ENCODE results near the gene ECI1.
"Not testable (repeated sequence)": the region's sequence is repeated elsewhere in the genome, so short reads cannot be mapped to it uniquely, and the experiment has no call there.

ECI1 gene

DNA sequence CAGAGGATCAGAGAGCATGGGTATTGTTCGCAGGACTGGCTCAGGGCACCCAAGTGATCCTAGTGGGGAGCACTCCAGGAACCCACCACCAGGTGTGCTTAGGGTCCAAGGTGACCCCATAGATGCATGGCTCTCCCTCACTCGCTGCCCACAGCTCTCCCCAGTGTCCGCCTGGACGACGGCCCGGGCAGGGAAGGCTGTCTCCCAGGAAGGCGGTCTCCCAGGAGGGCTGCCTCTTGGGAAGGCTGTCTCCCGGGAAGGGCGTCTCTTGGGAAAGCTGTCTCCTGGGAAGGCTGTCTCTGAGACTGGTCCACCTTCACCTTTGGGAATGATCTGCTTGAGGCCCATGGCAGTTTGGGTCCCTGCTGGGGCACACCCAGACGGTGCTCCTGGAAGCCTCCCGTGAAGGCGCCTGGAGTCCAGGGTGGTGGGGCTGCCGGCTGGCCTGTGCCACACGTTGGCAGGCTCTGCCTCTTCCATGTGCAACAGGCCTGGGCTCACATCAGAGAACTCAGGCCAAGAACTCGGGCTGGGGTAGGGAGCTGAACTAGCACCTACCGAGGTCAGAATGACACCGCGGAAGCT is 5.0 kb downstream of the ECI1 start:
- H3K4me3 ChIP-seq (ENCODE audit: low read depth in 1 of 2, low read length in 2 of 2) = no peak overlapping the region
- H3K4me1 ChIP-seq (ENCODE audit: control insufficient read depth in 1 of 2, insufficient read depth in 2 of 2, low read length in 2 of 2) = peaks cover 0 to 10% of the 10 kb centered on the region in 2 donors
- no peaks in the 10 kb centered on the region for H3K9me3 ChIP-seq (ENCODE audit: control insufficient read depth in 1 of 2, low read length in 2 of 2)
- no peaks in the 10 kb centered on the region for H3K27me3 ChIP-seq (ENCODE audit: low read depth, low read length)
- peaks cover 20 to 46% of the 10 kb centered on the region in 2 donors for H3K36me3 ChIP-seq (ENCODE audit: control insufficient read depth in 1 of 2, insufficient read depth in 2 of 2, low read length in 2 of 2)
- no peak overlapping the region for H3K27ac ChIP-seq (ENCODE audit: low read length)

GRCh38 chr16:2244926-2245795 is 6.2 kb downstream of the ECI1 start:
- Histone ChIP-seq H3K4me1 (ENCODE audit: control insufficient read depth in 1 of 2, insufficient read depth in 2 of 2, low read length in 2 of 2) (peaks cover 0 to 3% of the 10 kb centered on the region in 2 donors), H3K36me3 (ENCODE audit: control insufficient read depth in 1 of 2, insufficient read depth in 2 of 2, low read length in 2 of 2) (peaks cover 20 to 46% of the 10 kb centered on the region in 2 donors), H3K27me3 (ENCODE audit: low read depth, low read length) (no peaks in the 10 kb centered on the region), H3K4me3 (ENCODE audit: low read depth in 1 of 2, low read length in 2 of 2) (no peak overlapping the region), H3K9me3 (ENCODE audit: control insufficient read depth in 1 of 2, low read length in 2 of 2) (no peaks in the 10 kb centered on the region), H3K27ac (ENCODE audit: low read length) (no peak overlapping the region)

GRCh38 chr16:2244301-2244700 is 7.1 kb downstream of the ECI1 start:
- H3K36me3 ChIP-seq (ENCODE audit: control insufficient read depth in 1 of 2, insufficient read depth in 2 of 2, low read length in 2 of 2) = peaks cover 20 to 46% of the 10 kb centered on the region in 2 donors
- no peaks in the 10 kb centered on the region for H3K4me1 ChIP-seq (ENCODE audit: control insufficient read depth in 1 of 2, insufficient read depth in 2 of 2, low read length in 2 of 2)
- no peak overlapping the region for H3K27ac ChIP-seq (ENCODE audit: low read length)
- H3K4me3 ChIP-seq (ENCODE audit: low read depth in 1 of 2, low read length in 2 of 2) = no peak overlapping the region
- H3K9me3 ChIP-seq (ENCODE audit: control insufficient read depth in 1 of 2, low read length in 2 of 2) = no peaks in the 10 kb centered on the region
- H3K27me3 ChIP-seq (ENCODE audit: low read depth, low read length) = no peaks in the 10 kb centered on the region

DNA sequence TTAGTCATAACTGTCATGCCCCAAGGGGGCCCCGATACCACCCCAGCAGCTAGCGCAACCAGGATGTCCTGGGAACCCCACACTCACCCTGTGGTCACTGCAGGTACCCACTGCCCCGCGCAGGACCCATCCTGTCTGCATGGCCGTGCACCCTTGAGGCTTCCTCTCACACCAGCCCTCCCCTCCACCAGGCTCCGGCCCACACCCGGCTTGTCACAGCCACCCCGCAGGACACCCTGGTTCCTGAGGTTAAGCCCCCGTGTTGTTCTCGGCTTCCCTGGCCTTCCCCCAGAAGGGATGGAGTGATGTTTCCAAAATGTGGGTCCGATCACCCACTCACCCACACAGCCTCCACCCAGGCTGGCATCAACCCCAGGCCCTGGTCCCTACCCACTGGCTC is 7.6 kb downstream of the ECI1 start:
- Histone ChIP-seq H3K36me3 (ENCODE audit: control insufficient read depth in 1 of 2, insufficient read depth in 2 of 2, low read length in 2 of 2) (peaks cover 20 to 46% of the 10 kb centered on the region in 2 donors), H3K9me3 (ENCODE audit: control insufficient read depth in 1 of 2, low read length in 2 of 2) (no peaks in the 10 kb centered on the region), H3K4me3 (ENCODE audit: low read depth in 1 of 2, low read length in 2 of 2) (no peak overlapping the region), H3K4me1 (ENCODE audit: control insufficient read depth in 1 of 2, insufficient read depth in 2 of 2, low read length in 2 of 2) (no peaks in the 10 kb centered on the region), H3K27ac (ENCODE audit: low read length) (no peak overlapping the region), H3K27me3 (ENCODE audit: low read depth, low read length) (no peaks in the 10 kb centered on the region)

DNA sequence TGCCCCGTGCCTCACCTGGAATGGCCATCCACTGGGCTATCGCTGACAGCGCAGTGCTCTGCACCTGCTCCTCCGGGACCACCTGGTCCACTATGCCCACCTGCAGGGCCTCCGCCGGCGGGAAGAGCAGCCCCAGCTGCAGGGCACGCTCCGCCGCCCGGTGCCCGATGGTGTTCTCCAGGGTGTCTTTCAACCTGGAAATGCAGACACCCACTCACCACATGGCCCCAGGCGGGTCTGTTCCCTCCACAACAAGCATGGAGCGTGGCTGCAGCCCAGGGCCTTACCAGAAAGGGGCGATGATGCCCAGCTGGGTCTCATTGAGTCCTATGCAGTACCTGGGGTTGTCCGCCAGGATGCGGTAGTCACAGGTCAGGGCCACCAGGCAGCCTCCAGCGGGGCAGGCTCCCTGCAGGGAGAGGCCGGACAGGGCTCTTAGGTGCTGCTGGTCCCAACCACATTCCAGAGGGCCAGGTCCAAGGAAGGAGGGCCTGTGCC is 8.3 kb downstream of the ECI1 start:
- Histone ChIP-seq H3K36me3 (ENCODE audit: control insufficient read depth in 1 of 2, insufficient read depth in 2 of 2, low read length in 2 of 2) (peaks cover 20 to 49% of the 10 kb centered on the region in 2 donors), H3K9me3 (ENCODE audit: control insufficient read depth in 1 of 2, low read length in 2 of 2) (no peaks in the 10 kb centered on the region), H3K27me3 (ENCODE audit: low read depth, low read length) (no peaks in the 10 kb centered on the region), H3K27ac (ENCODE audit: low read length) (no peak overlapping the region), H3K4me3 (ENCODE audit: low read depth in 1 of 2, low read length in 2 of 2) (no peak overlapping the region), H3K4me1 (ENCODE audit: control insufficient read depth in 1 of 2, insufficient read depth in 2 of 2, low read length in 2 of 2) (no peaks in the 10 kb centered on the region)

- H3K36me3 ChIP-seq (ENCODE audit: control insufficient read depth in 1 of 2, insufficient read depth in 2 of 2, low read length in 2 of 2) = peaks cover 20 to 49% of the 10 kb centered on the region in 2 donors
- H3K27ac ChIP-seq (ENCODE audit: low read length) = no peak overlapping the region
- H3K27me3 ChIP-seq (ENCODE audit: low read depth, low read length) = no peaks in the 10 kb centered on the region
- peaks cover 0 to 4% of the 10 kb centered on the region in 2 donors for H3K4me1 ChIP-seq (ENCODE audit: control insufficient read depth in 1 of 2, insufficient read depth in 2 of 2, low read length in 2 of 2)
- H3K9me3 ChIP-seq (ENCODE audit: control insufficient read depth in 1 of 2, low read length in 2 of 2) = no peaks in the 10 kb centered on the region
- H3K4me3 ChIP-seq (ENCODE audit: low read depth in 1 of 2, low read length in 2 of 2) = no peak overlapping the region
Measured at GRCh38 chr16:2242598-2242997, 8.8 kb downstream of the ECI1 start.

DNA sequence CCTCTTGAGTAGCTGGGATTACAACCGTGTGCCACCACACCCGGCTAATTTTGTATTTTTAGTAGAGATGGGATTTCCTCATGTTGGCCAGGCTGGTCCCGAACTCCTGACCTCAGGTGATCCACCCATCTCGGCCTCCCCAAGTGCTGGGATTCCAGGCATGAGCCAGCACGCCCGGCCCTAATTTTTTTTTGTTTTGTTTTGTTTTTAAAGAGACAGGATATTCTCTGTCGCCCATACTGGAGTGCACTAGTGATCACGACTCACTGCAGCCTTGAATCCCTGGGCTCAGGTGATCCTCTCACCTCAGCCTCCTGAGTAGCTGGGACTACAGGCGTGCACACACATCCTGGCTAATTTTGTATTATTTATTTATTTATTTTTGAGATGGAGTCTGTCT is 11.1 kb downstream of the ECI1 start:
- not testable (repeated sequence) for H3K9me3 ChIP-seq (ENCODE audit: control insufficient read depth in 1 of 2, low read length in 2 of 2); H3K27me3 ChIP-seq (ENCODE audit: low read depth, low read length); H3K27ac ChIP-seq (ENCODE audit: low read length); H3K4me3 ChIP-seq (ENCODE audit: low read depth in 1 of 2, low read length in 2 of 2)
- peaks cover 11 to 39% of the 10 kb centered on the region in 2 donors for H3K36me3 ChIP-seq (ENCODE audit: control insufficient read depth in 1 of 2, insufficient read depth in 2 of 2, low read length in 2 of 2)
- H3K4me1 ChIP-seq (ENCODE audit: control insufficient read depth in 1 of 2, insufficient read depth in 2 of 2, low read length in 2 of 2) = peaks cover 0 to 20% of the 10 kb centered on the region in 2 donors

- Histone ChIP-seq H3K4me3 (ENCODE audit: low read depth in 1 of 2, low read length in 2 of 2) (no peak overlapping the region), H3K9me3 (ENCODE audit: control insufficient read depth in 1 of 2, low read length in 2 of 2) (no peaks in the 10 kb centered on the region), H3K36me3 (ENCODE audit: control insufficient read depth in 1 of 2, insufficient read depth in 2 of 2, low read length in 2 of 2) (peaks cover 11 to 39% of the 10 kb centered on the region in 2 donors), H3K4me1 (ENCODE audit: control insufficient read depth in 1 of 2, insufficient read depth in 2 of 2, low read length in 2 of 2) (peaks cover 0 to 20% of the 10 kb centered on the region in 2 donors), H3K27me3 (ENCODE audit: low read depth, low read length) (no peaks in the 10 kb centered on the region), H3K27ac (ENCODE audit: low read length) (no peak overlapping the region)
Measured at GRCh38 chr16:2238838-2239675, 12.3 kb downstream of the ECI1 start.

DNA sequence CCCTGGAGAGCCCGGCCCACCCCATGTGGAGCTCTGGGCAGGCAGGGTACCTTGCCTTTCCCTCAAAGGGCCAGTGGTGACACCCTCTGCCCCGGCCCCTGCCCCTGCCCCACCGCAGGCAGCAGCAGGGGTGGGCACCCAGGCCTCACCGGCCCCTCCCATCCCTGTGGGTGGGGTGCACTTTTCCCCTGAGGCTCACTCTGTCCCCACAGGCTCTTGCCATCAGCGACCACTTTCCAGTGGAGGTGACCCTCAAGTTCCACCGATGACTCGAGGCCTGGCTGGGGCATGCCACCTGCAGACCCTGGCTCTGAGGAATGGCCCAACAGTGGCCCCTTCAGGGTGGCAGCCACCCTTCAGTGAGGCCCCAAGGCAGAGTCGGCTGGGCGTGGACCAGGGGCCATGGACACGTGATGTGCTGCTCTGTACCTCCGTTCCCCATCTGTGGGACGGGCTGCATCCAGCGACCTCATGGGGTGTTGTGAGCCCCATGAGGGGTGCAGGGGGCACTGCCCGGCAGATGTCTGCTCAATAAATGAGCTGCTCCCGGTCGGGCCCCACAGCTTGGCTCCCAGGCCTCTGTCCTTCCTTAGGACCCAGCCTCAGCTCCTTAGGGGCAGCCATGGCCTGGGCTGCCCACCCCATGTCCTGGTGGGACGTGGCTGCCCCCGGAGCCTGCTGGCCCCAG is 13.1 kb downstream of the ECI1 start:
- Histone ChIP-seq H3K4me1 (ENCODE audit: control insufficient read depth in 1 of 2, insufficient read depth in 2 of 2, low read length in 2 of 2) (peaks cover 0 to 20% of the 10 kb centered on the region in 2 donors), H3K4me3 (ENCODE audit: low read depth in 1 of 2, low read length in 2 of 2) (no peak overlapping the region), H3K9me3 (ENCODE audit: control insufficient read depth in 1 of 2, low read length in 2 of 2) (no peaks in the 10 kb centered on the region), H3K27ac (ENCODE audit: low read length) (no peak overlapping the region), H3K36me3 (ENCODE audit: control insufficient read depth in 1 of 2, insufficient read depth in 2 of 2, low read length in 2 of 2) (peaks cover 10 to 41% of the 10 kb centered on the region in 2 donors), H3K27me3 (ENCODE audit: low read depth, low read length) (no peaks in the 10 kb centered on the region)

DNA sequence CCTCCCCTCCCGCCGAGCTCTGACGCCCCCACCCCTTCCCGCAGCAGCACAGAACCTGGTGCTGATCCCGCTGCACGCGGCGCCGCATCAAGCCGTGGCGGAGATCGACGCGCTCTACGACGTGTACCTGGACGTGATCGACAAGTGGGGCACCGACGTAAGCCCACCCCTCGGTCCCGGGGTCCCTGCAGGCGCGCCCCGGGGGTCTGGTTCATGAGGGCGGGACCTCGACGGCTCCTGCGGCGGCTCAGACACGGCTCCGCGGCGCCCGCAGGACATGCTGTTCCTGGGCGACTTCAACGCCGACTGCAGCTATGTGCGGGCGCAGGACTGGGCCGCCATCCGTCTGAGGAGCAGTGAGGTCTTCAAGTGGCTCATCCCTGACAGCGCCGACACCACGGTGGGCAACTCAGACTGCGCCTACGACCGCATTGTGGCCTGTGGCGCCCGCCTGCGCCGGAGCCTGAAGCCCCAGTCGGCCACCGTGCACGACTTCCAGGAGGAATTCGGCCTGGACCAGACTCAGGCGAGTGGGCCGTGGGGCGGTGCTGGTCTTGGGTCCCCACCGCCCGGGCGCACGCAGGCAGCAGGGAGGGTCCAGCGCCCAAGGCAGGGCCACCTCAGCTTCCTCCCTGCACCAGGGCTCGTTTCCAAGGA is 13.8 kb downstream of the ECI1 start:
- Histone ChIP-seq H3K36me3 (ENCODE audit: control insufficient read depth in 1 of 2, insufficient read depth in 2 of 2, low read length in 2 of 2) (peaks cover 5 to 41% of the 10 kb centered on the region in 2 donors), H3K27me3 (ENCODE audit: low read depth, low read length) (no peaks in the 10 kb centered on the region), H3K4me3 (ENCODE audit: low read depth in 1 of 2, low read length in 2 of 2) (no peak overlapping the region), H3K9me3 (ENCODE audit: control insufficient read depth in 1 of 2, low read length in 2 of 2) (no peaks in the 10 kb centered on the region), H3K4me1 (ENCODE audit: control insufficient read depth in 1 of 2, insufficient read depth in 2 of 2, low read length in 2 of 2) (peaks cover 0 to 20% of the 10 kb centered on the region in 2 donors), H3K27ac (ENCODE audit: low read length) (no peak overlapping the region)
